ENCODE data around the gene PPIB.

DNA sequence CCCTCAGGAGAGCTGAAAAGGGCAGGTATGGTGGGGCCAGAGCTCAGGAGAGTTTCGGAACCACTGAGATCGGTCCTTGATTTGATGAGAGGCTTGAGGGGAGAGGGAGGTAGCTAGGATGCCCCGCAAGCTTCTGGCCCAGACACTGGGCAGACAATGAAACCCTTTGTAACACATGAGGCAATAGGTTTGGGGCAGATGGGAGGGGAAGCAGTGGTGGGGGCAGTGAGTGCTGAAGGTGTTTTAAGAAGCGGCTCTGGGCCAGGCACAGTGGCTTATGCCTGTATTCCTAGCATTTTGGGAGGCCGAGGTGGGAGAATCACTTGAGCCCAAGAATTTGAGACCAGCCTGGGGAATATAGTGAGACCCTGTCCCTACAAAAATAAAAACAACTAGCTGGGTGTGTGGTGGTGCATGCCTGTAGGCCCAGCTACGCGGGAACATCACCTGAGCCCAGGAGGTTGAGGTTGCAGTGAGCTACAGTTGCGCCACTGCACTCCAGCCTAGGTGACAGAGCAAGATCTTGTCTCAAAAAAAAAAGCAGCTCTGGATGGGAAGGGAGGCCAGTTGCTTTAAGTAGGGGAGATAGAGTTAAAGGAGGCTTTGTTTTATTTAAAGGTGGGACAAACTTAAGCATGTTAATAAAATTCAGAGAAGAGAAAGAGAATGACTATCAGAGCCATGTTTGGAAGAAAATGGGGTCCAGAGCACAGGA is 20.9 kb downstream of the PPIB start:
- TF ChIP-seq POLR2AphosphoS5 (IDR thresholded peaks at IDR 0.05; ENCODE audit: low read depth, low read length): no peak
- TF ChIP-seq, protein P1, sequence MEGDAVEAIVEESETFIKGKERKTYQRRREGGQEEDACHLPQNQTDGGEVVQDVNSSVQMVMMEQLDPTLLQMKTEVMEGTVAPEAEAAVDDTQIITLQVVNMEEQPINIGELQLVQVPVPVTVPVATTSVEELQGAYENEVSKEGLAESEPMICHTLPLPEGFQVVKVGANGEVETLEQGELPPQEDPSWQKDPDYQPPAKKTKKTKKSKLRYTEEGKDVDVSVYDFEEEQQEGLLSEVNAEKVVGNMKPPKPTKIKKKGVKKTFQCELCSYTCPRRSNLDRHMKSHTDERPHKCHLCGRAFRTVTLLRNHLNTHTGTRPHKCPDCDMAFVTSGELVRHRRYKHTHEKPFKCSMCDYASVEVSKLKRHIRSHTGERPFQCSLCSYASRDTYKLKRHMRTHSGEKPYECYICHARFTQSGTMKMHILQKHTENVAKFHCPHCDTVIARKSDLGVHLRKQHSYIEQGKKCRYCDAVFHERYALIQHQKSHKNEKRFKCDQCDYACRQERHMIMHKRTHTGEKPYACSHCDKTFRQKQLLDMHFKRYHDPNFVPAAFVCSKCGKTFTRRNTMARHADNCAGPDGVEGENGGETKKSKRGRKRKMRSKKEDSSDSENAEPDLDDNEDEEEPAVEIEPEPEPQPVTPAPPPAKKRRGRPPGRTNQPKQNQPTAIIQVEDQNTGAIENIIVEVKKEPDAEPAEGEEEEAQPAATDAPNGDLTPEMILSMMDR (IDR thresholded peaks at IDR 0.05 in 2 of 3, conservative IDR thresholded peaks at IDR 0.05 in 1 of 3; ENCODE audit: borderline replicate concordance in 1 of 3, insufficient read depth in 1 of 3, low read depth in 2 of 3, low read length in 2 of 3): no peak
- no peak for TF ChIP-seq POLR2A (IDR thresholded peaks at IDR 0.05; ENCODE audit: borderline replicate concordance, extremely low read depth, insufficient read depth, insufficient read length)
- TF ChIP-seq ELF1 (IDR thresholded peaks at IDR 0.05; ENCODE audit: borderline replicate concordance, low read depth): no peak
